Mesenchymal stem cell (in vitro differentiated cells and primary cell): ENCODE results near the gene IL21R.

Experiments
- DNase-seq: peaks from one replicate; pipeline ENCODE4 v3.0.0-alpha.2; 2013
- H2AFZ ChIP-seq: one replicate; pipeline ENCODE4 v1.6.1; 2013; ENCODE audit warnings: low read depth, mild to moderate bottlenecking, control low read depth, inconsistent platforms, low read length, moderate library complexity
- H2AK5ac ChIP-seq: 2 replicates; pipeline ENCODE4 v1.6.1; 2013; ENCODE audit warnings: low read length, moderate library complexity, mild to moderate bottlenecking, inconsistent platforms; ENCODE audit not compliant: severe bottlenecking
- H2BK120ac ChIP-seq: one replicate; pipeline ENCODE4 v1.6.1; 2013; ENCODE audit warnings: low read depth, mild to moderate bottlenecking, inconsistent platforms, low read length, moderate library complexity
- H2BK12ac ChIP-seq, 2 experiments: one replicate each; pipeline ENCODE4 v1.6.1; 2013; ENCODE audit warnings: inconsistent platforms in 2 of 2, low read length in 2 of 2, mild to moderate bottlenecking in 2 of 2, moderate library complexity in 2 of 2, control low read depth in 1 of 2
- H2BK15ac ChIP-seq: one replicate; pipeline ENCODE4 v1.6.1; 2013; ENCODE audit warnings: mild to moderate bottlenecking, low read depth, inconsistent platforms; ENCODE audit not compliant: poor library complexity, severe bottlenecking
- H2BK5ac ChIP-seq: 2 replicates; pipeline ENCODE4 v1.6.1; 2013; ENCODE audit warnings: low read depth, mild to moderate bottlenecking, low read length, control low read depth, inconsistent platforms; ENCODE audit not compliant: poor library complexity, severe bottlenecking
- H3K14ac ChIP-seq, 2 experiments: one replicate each; pipeline ENCODE4 v1.6.1; 2013; ENCODE audit warnings: inconsistent platforms in 2 of 2, low read length in 2 of 2, control low read depth in 1 of 2, mild to moderate bottlenecking in 1 of 2, moderate library complexity in 1 of 2
- H3K18ac ChIP-seq, 2 experiments: one replicate each; pipeline ENCODE4 v1.6.1; 2013; ENCODE audit warnings: inconsistent platforms in 2 of 2, low read length in 2 of 2, control low read depth in 1 of 2, low read depth in 1 of 2, mild to moderate bottlenecking in 1 of 2
- H3K23ac ChIP-seq, 2 experiments: one replicate each; pipeline ENCODE4 v1.6.1; 2013; ENCODE audit warnings: inconsistent platforms in 2 of 2, low read length in 2 of 2, mild to moderate bottlenecking in 2 of 2, moderate library complexity in 2 of 2, control low read depth in 1 of 2
- H3K27ac ChIP-seq: 2 replicates; pipeline ENCODE4 v1.5.1; 2013; ENCODE audit warnings: mild to moderate bottlenecking, moderate library complexity, low read length, control low read depth, inconsistent platforms; ENCODE audit not compliant: poor library complexity, severe bottlenecking
- H3K27me3 ChIP-seq, 2 experiments: 2 replicates each; pipeline versions ENCODE4 v1.6.1 to v1.7.0; 2013; ENCODE audit warnings: low read length in 2 of 2, mild to moderate bottlenecking in 2 of 2, moderate library complexity in 2 of 2, control low read depth in 1 of 2, inconsistent platforms in 1 of 2; ENCODE audit not compliant: control insufficient read depth in 1 of 2, insufficient read depth in 1 of 2
- H3K36me3 ChIP-seq, 2 experiments: 2 replicates each; pipeline versions ENCODE4 v1.6.1 to v1.7.0; 2013; ENCODE audit warnings: low read length in 2 of 2, control low read depth in 1 of 2, inconsistent platforms in 1 of 2, low read depth in 1 of 2, mild to moderate bottlenecking in 1 of 2; ENCODE audit not compliant: insufficient read depth in 2 of 2, control insufficient read depth in 1 of 2
- H3K4ac ChIP-seq, 2 experiments: one replicate each; pipeline ENCODE4 v1.6.1; 2013; ENCODE audit warnings: inconsistent platforms in 2 of 2, low read length in 2 of 2, mild to moderate bottlenecking in 2 of 2, moderate library complexity in 2 of 2, control low read depth in 1 of 2, low read depth in 1 of 2
- H3K4me1 ChIP-seq: 2 replicates; pipeline ENCODE4 v1.6.1; 2013; ENCODE audit warnings: low read depth, low read length, control low read depth; ENCODE audit not compliant: control insufficient read depth, insufficient read depth
- H3K4me2 ChIP-seq: 2 replicates; pipeline ENCODE4 v1.6.1; 2013; ENCODE audit warnings: low read length, mild to moderate bottlenecking, inconsistent platforms; ENCODE audit not compliant: poor library complexity, severe bottlenecking
- H3K4me3 ChIP-seq, 2 experiments: 2 replicates each; pipeline versions ENCODE4 v1.5.1 to v1.7.0; 2013; ENCODE audit warnings: low read length in 2 of 2, mild to moderate bottlenecking in 2 of 2, control low read depth in 1 of 2, low read depth in 1 of 2; ENCODE audit not compliant: insufficient read depth in 1 of 2
- H3K79me1 ChIP-seq: replicated peaks from 2 replicates; pipeline ENCODE4 v1.6.1; 2013; ENCODE audit warnings: mild to moderate bottlenecking, control low read depth, low read length, inconsistent platforms; ENCODE audit not compliant: poor library complexity, severe bottlenecking
- H3K9ac ChIP-seq: 2 replicates; pipeline ENCODE4 v1.7.0; 2013; ENCODE audit warnings: mild to moderate bottlenecking, low read length, moderate library complexity
- H3K9me3 ChIP-seq: 2 replicates; pipeline ENCODE4 v1.7.0; 2013; ENCODE audit warnings: mild to moderate bottlenecking, low read length; ENCODE audit not compliant: control insufficient read depth
- H4K8ac ChIP-seq: one replicate; pipeline ENCODE4 v1.6.1; 2013; ENCODE audit warnings: inconsistent platforms, mild to moderate bottlenecking, low read length, moderate library complexity
- H4K91ac ChIP-seq: one replicate; pipeline ENCODE4 v1.6.1; 2013; ENCODE audit warnings: mild to moderate bottlenecking, low read length, inconsistent platforms
- WGBS: methylation state at CpG from one replicate; pipeline ENCODE4 v1.1.7; 2013; ENCODE audit warnings: mixed read lengths; 5-methylcytosine and 5-hydroxymethylcytosine counted together

Gene IL21R

DNA sequence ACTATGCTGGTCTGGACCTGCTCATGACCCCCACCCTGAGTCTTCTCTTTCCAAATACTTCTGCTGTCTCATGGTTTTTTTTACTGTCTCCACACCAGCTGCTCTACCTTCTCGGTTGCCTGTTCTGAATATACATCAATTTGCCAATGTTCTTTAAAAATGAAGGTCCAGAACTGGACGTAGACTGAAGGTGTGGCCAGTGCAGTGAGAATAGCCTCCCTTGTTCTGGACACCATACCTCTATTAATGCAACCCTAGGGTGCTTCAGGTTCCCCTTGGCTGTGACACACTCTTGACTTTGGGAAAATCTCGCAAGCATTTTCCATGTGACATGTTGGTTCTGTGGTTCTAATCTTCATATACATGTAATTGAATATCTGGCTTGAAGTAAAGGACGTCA is 15.3 kb upstream of the IL21R start:
- H4K91ac ChIP-seq: no peak overlapping the region
- H2BK5ac ChIP-seq: no peak overlapping the region
- H3K18ac ChIP-seq: no peak overlapping the region
- H3K4ac ChIP-seq: no peak overlapping the region
- H3K4me1 ChIP-seq: no peaks in the 10 kb centered on the region
- no peak overlapping the region for H3K14ac ChIP-seq
- no peaks in the 10 kb centered on the region for H3K79me1 ChIP-seq
- no peaks in the 10 kb centered on the region for H3K36me3 ChIP-seq
- H2BK12ac ChIP-seq: no peak overlapping the region
- no peak overlapping the region for H3K27ac ChIP-seq
- 94% methylated on average over 3 of the region's 4 CpGs for WGBS
- DNase-seq: no peak
- no peak overlapping the region for H3K9ac ChIP-seq
- H3K4me3 ChIP-seq: no peak overlapping the region
- H2BK15ac ChIP-seq: no peak overlapping the region
- peaks cover 27 to 48% of the 10 kb centered on the region in 2 experiments for H3K27me3 ChIP-seq
- no peak overlapping the region for H4K8ac ChIP-seq
- no peak overlapping the region for H3K4me2 ChIP-seq
- peaks cover 20% of the 10 kb centered on the region for H3K9me3 ChIP-seq
- no peak overlapping the region for H3K23ac ChIP-seq
- H2AFZ ChIP-seq: no peak overlapping the region
- H2BK120ac ChIP-seq: no peak overlapping the region
- no peak overlapping the region for H2AK5ac ChIP-seq

GRCh38 chr16:27387724-27388123 is 14.2 kb upstream of the IL21R start:
- Histone ChIP-seq H2BK15ac (no peak overlapping the region), H3K36me3 (no peaks in the 10 kb centered on the region), H3K79me1 (no peaks in the 10 kb centered on the region), H3K9me3 (peaks cover 30% of the 10 kb centered on the region), H4K91ac (no peak overlapping the region), H3K4me3 (no peak overlapping the region), H4K8ac (no peak overlapping the region), H3K18ac (no peak overlapping the region), H3K4ac (no peak overlapping the region), H3K23ac (no peak overlapping the region), H3K4me1 (no peaks in the 10 kb centered on the region), H2BK12ac (no peak overlapping the region), H2BK120ac (no peak overlapping the region), H3K27ac (no peak overlapping the region), H3K4me2 (no peak overlapping the region), H3K27me3 (peaks cover 30 to 43% of the 10 kb centered on the region in 2 experiments), H3K9ac (no peak overlapping the region), H2BK5ac (no peak overlapping the region), H3K14ac (no peak overlapping the region), H2AFZ (no peak overlapping the region), H2AK5ac (no peak overlapping the region)
- no CpG with 5 or more reads among the region's 1 CpG for WGBS
- no peak for DNase-seq

DNA sequence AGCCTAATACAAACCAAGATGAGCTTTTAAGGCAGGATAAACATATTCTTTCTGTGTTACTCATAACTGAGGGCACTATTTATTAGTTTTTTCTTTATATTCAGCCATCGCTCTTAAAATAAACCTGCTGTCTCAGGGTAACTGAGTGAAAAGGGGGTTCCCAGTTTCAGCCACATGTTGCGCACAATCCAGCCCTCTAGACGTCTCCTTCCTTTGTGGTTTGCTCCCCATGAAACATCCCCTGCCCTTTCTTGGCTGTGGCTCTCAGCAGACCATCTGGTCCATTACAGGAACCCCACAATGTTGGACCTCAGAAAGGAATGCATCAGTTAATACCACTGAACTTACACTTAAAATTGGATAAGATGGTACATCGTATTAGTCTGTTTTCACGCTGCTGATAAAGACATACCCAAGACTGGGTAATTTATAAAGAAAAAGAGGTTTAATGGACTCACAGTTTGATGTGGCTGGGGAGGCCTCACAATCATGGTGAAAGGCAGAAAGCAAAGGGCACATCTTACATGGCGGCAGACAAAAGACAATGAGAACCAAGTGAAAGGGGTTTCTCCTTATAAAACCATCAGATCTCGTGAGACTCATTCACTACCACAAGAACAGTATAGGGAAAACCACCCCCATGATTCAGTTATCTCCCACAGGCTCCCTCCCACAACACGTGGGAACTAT is 12.6 kb upstream of the IL21R start:
- no peaks in the 10 kb centered on the region for H3K36me3 ChIP-seq
- no peak overlapping the region for H3K27ac ChIP-seq
- no peak overlapping the region for H4K91ac ChIP-seq
- H2BK5ac ChIP-seq: no peak overlapping the region
- no peaks in the 10 kb centered on the region for H3K4me1 ChIP-seq
- H3K4me2 ChIP-seq: no peak overlapping the region
- H2AK5ac ChIP-seq: no peak overlapping the region
- no peak overlapping the region for H3K14ac ChIP-seq
- H3K4me3 ChIP-seq: no peak overlapping the region
- no peak overlapping the region for H2AFZ ChIP-seq
- no peak overlapping the region for H3K23ac ChIP-seq
- WGBS: 84% methylated on average over 7 of the region's 8 CpGs
- no peak overlapping the region for H3K4ac ChIP-seq
- DNase-seq: no peak
- H3K18ac ChIP-seq: no peak overlapping the region
- no peak overlapping the region for H4K8ac ChIP-seq
- no peak overlapping the region for H3K9ac ChIP-seq
- no peak overlapping the region for H2BK120ac ChIP-seq
- no peak overlapping the region for H2BK15ac ChIP-seq
- no peaks in the 10 kb centered on the region for H3K79me1 ChIP-seq
- peaks cover 26% of the 10 kb centered on the region for H3K9me3 ChIP-seq
- H2BK12ac ChIP-seq: no peak overlapping the region
- H3K27me3 ChIP-seq: peaks cover 24 to 32% of the 10 kb centered on the region in 2 experiments

GRCh38 chr16:27390151-27390550 is 11.8 kb upstream of the IL21R start:
- Histone ChIP-seq H3K9ac (no peak overlapping the region), H3K4me3 (no peak overlapping the region), H3K36me3 (no peaks in the 10 kb centered on the region), H2BK15ac (no peak overlapping the region), H3K79me1 (no peaks in the 10 kb centered on the region), H3K18ac (no peak overlapping the region), H3K14ac (no peak overlapping the region), H3K23ac (no peak overlapping the region), H2AK5ac (no peak overlapping the region), H3K4ac (no peak overlapping the region), H4K91ac (no peak overlapping the region), H2BK5ac (no peak overlapping the region), H3K27ac (no peak overlapping the region), H4K8ac (no peak overlapping the region), H2BK120ac (no peak overlapping the region), H3K9me3 (peaks cover 27% of the 10 kb centered on the region), H2BK12ac (no peak overlapping the region), H3K27me3 (peaks cover 24 to 32% of the 10 kb centered on the region in 2 experiments), H3K4me2 (no peak overlapping the region), H3K4me1 (no peaks in the 10 kb centered on the region), H2AFZ (no peak overlapping the region)
- no peak for DNase-seq
